NT2/D1 (cell line): ENCODE measurements around the gene MYBPC1.

Source experiments
- DNase-seq: peaks from one replicate; pipeline ENCODE4 v3.0.0-alpha.2; 2011; ENCODE audit warnings: low read depth, low spot score
- H3K27me3 ChIP-seq: 2 replicates; pipeline ENCODE4 v1.6.0; 2011; ENCODE audit warnings: mild to moderate bottlenecking; ENCODE audit not compliant: insufficient read length, insufficient read depth
- H3K36me3 ChIP-seq: 2 replicates; pipeline ENCODE4 v1.6.1; 2011; ENCODE audit warnings: mild to moderate bottlenecking, low read length, mixed read lengths; ENCODE audit not compliant: insufficient read depth, insufficient read length
- H3K4me1 ChIP-seq: 2 replicates; pipeline ENCODE4 v1.5.1; 2011; ENCODE audit not compliant: insufficient read depth, insufficient read length
- H3K4me3 ChIP-seq: 2 replicates; pipeline ENCODE4 v1.5.1; 2011; ENCODE audit warnings: low read depth; ENCODE audit not compliant: insufficient read length
- H3K9ac ChIP-seq: 2 replicates; pipeline ENCODE4 v1.6.0; 2011; ENCODE audit warnings: low read depth; ENCODE audit not compliant: insufficient read length
- H3K9me3 ChIP-seq: 2 replicates; pipeline ENCODE4 v1.5.1; 2011; ENCODE audit warnings: mild to moderate bottlenecking, low read length; ENCODE audit not compliant: insufficient read depth
- SUZ12 ChIP-seq: IDR thresholded peaks from 2 replicates; pipeline ENCODE4 v1.6.1; 2011; ENCODE audit not compliant: insufficient read length, insufficient read depth; ENCODE audit errors: extremely low read depth
- YY1 ChIP-seq: IDR thresholded peaks from 2 replicates; pipeline ENCODE4 v1.6.1; 2011; ENCODE audit not compliant: insufficient read length, insufficient read depth
- ZNF274 ChIP-seq: IDR thresholded peaks from 2 replicates; pipeline ENCODE4 v1.6.1; 2011; ENCODE audit warnings: mild to moderate bottlenecking, low read depth, low read length

The MYBPC1 gene

DNA sequence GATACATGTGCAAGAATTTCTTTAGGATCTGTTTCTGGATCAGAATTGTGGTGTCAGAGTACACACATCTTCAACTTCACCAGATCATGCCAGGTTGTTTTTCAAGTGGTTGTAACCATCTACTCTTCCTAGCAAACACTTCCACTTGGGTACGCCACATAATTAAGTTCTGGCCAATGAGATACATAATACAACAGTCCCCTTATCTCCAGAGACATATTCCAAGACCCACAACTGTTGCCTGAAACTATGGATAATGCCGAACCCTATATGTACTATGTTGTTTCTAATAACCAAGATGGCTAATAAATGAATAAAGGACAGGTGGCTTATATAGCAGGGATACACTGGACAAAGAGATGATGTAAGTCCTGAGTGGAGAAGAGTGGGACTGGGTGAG, 100.2 kb downstream of the MYBPC1 start:
- Histone ChIP-seq H3K9ac (no peak overlapping the region), H3K36me3 (no peaks in the 10 kb centered on the region), H3K4me3 (no peak overlapping the region), H3K4me1 (peaks cover 3% of the 10 kb centered on the region), H3K27me3 (peaks cover 32% of the 10 kb centered on the region), H3K9me3 (no peaks in the 10 kb centered on the region)
- DNase-seq = no peak
- TF ChIP-seq ZNF274 (no peak), SUZ12 (no peak), YY1 (no peak)

DNA sequence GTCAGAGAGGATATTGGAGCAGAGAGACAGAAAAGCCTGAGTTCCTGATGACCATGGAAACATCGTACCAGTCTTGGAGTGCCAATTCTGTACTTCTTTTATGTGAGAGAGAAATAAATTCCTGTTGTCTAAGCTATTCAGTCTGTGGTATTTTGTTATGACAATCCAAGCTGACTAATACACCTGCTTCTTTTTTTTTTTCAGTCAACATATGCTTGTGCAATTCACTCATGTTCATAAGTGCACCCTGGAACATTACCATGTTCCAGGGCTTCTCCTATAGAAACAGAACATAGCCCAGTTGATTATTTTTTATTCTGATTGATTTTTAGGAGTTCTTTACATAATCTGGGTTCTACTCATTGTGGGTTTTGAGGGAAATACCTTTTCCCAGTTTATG, 100.9 kb downstream of the MYBPC1 start:
- Histone ChIP-seq H3K36me3 (no peaks in the 10 kb centered on the region), H3K9ac (no peak overlapping the region), H3K4me3 (no peak overlapping the region), H3K9me3 (no peaks in the 10 kb centered on the region), H3K4me1 (peaks cover 3% of the 10 kb centered on the region), H3K27me3 (peaks cover 32% of the 10 kb centered on the region)
- no peak for TF ChIP-seq YY1
- TF ChIP-seq SUZ12 = no peak
- TF ChIP-seq ZNF274 = no peak
- DNase-seq = no peak

DNA sequence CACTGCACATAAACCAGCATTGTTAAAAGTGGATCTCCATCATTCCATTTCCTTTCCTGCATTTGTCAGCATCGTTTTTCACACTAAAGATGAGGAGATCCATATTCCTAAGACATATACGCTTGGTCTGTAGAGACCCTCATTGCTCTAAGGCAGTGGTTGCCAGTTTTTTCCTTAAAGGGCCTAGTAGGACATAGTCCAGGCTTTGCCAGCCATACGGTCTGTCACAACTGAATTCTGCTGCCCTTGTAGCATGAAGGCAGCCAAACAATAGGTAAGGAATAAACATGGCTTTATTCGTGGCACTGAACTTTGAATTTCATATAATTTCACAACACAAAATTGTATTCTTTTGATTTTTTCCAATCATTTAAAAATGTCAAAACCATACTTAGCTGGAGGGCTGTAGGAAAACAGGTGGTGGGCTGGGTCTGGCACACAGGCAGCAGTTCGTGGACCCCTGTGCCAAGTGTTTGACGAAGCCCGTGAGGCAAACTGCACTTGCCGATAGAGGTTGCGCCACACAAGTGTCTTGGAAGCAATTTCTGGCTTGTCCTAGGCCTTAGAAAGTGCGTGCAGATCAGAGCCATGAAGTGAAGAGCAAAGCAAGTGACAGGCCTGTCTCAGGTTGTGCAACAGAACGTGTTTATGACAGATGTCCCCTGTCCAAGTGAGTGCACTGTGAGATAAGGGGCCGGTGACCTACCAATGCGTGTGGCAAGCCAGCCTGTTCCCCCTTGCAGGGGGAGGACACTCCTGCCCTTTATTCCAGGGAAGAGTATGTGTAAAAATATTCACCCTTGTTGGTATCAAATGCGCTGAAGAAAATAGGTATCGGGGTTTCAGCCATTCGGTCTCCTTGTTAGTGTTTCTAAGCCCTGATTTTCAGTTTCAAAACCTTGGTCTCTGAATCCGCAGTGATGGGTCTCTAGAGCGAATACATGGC, 101.8 kb downstream of the MYBPC1 start:
- Histone ChIP-seq H3K9ac (peak overlapping the region; percentile 74), H3K36me3 (no peaks in the 10 kb centered on the region), H3K4me1 (peaks cover 3% of the 10 kb centered on the region), H3K27me3 (peaks cover 32% of the 10 kb centered on the region), H3K9me3 (no peaks in the 10 kb centered on the region), H3K4me3 (peak overlapping the region; percentile 62)
- TF ChIP-seq YY1 (no peak), ZNF274 (no peak), SUZ12 (no peak)
- DNase-seq = no peak

DNA sequence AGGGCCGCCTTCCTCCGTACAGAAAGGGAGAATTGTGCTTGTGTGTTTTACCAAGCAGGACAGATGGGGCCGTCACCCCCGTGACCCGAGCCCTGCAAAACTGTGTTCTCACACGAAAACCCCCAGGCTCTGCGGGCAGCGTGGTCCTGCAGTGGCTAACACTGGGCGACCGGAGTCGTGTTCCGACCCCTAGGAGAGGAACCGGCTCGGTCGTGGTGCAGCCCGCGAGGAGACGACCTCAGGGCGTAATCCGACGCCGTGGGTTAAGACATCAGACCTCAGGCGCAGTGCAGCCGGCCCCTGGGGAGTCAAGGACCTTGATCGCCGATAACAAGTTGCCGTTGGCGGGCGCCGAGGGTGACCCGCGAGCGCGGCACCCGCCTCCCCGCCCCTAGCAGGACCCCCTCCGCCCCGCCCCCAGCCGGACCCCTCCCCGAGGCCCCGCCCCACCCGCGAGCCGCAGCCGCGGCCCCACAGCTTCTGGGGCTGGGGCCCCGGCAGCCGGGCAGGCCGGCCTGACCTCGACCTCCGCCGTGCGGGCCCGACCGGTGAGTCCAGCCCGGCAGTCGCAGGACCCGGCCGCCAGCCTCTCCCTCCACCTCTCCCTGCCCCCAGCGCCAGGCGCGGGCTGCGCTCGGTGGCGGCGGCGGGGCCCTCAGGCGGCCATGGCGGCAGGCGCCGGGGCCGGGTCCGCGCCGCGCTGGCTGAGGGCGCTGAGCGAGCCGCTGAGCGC, 102.6 kb downstream of the MYBPC1 start, which contains the start of gene CHPT1:
CHPT1 (plus strand) TSS at position 444 of the 733 bp plus-strand sequence; CDS start at position 666, 222 bp downstream.
- Histone ChIP-seq H3K36me3 (no peaks in the 10 kb centered on the region), H3K27me3 (peaks cover 32% of the 10 kb centered on the region), H3K4me3 (peak within 1 kb of the TSS; percentile 83), H3K9ac (peak within 1 kb of the TSS; percentile 92), H3K9me3 (no peaks in the 10 kb centered on the region), H3K4me1 (peaks cover 3% of the 10 kb centered on the region)
- DNase-seq = peak; percentile 49
- TF ChIP-seq ZNF274 = no peak
- no peak for TF ChIP-seq YY1
- TF ChIP-seq SUZ12 = no peak

GRCh38 chr12:101697930-101698799, 103.4 kb downstream of the MYBPC1 start:
- H3K9ac ChIP-seq = peak overlapping the region; percentile 92
- TF ChIP-seq SUZ12 (no peak), YY1 (no peak), ZNF274 (no peak)
- peak; percentile 11 for DNase-seq

GRCh38 chr12:101698800-101699347, 104.1 kb downstream of the MYBPC1 start:
- H3K4me3 ChIP-seq = peak overlapping the region; percentile 83

More at GRCh38 chr12:101697930-101698799, 103.4 kb downstream of the MYBPC1 start:
- Histone ChIP-seq H3K4me1 (peaks cover 6% of the 10 kb centered on the region), H3K27me3 (peaks cover 32% of the 10 kb centered on the region), H3K4me3 (peak overlapping the region; percentile 83), H3K36me3 (no peaks in the 10 kb centered on the region), H3K9me3 (no peaks in the 10 kb centered on the region)

More at GRCh38 chr12:101698800-101699347, 104.1 kb downstream of the MYBPC1 start:
- no peak for TF ChIP-seq YY1
- no peak for TF ChIP-seq SUZ12
- TF ChIP-seq ZNF274 = no peak
- Histone ChIP-seq H3K27me3 (peaks cover 32% of the 10 kb centered on the region), H3K4me1 (peaks cover 8% of the 10 kb centered on the region), H3K9ac (no peak overlapping the region), H3K36me3 (no peaks in the 10 kb centered on the region), H3K9me3 (no peaks in the 10 kb centered on the region)
- DNase-seq = no peak
